ENCODE measurements around the gene LRP10.
"Not testable (repeated sequence)": the region's sequence is repeated elsewhere in the genome, so short reads cannot be mapped to it uniquely, and the experiment has no call there.

The LRP10 gene

DNA sequence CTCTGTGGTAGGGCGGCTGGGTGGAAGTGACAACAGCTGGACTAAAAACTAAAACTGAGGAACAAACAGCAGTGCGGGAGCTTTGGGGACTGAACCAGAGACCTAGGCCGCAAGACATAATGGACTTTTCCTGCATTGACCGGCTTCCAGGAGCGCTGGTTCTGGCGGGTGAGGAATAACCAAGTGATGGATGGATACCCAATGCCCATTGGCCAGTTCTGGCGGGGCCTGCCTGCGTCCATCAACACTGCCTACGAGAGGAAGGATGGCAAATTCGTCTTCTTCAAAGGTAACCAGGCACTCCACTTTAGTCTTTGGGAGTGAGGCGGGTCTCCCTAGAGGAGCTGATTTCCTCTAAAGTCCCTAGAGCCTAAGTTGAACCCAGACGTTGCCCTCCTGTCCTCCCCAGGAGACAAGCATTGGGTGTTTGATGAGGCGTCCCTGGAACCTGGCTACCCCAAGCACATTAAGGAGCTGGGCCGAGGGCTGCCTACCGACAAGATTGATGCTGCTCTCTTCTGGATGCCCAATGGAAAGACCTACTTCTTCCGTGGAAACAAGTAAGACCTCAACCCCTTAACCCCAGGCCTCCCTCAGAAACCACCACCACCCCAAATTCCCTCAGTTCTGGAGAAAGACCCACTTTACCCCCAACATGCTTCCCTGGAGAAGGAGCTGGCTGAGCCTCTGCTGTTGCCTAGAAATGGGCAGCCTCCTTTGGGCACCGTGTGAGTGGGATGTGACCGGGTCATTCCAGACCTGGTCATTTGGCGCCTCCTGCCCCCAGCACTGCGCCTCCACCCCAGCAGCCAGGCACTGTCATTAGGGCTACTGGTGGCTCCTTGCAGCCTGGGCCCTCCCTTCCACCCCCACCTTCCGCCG is 27.1 kb upstream of the LRP10 start:
- no peak for DNase-seq

- DNase-seq, result no peak
Measured at GRCh38 chr14:22845103-22845394, 26.5 kb upstream of the LRP10 start.

DNA sequence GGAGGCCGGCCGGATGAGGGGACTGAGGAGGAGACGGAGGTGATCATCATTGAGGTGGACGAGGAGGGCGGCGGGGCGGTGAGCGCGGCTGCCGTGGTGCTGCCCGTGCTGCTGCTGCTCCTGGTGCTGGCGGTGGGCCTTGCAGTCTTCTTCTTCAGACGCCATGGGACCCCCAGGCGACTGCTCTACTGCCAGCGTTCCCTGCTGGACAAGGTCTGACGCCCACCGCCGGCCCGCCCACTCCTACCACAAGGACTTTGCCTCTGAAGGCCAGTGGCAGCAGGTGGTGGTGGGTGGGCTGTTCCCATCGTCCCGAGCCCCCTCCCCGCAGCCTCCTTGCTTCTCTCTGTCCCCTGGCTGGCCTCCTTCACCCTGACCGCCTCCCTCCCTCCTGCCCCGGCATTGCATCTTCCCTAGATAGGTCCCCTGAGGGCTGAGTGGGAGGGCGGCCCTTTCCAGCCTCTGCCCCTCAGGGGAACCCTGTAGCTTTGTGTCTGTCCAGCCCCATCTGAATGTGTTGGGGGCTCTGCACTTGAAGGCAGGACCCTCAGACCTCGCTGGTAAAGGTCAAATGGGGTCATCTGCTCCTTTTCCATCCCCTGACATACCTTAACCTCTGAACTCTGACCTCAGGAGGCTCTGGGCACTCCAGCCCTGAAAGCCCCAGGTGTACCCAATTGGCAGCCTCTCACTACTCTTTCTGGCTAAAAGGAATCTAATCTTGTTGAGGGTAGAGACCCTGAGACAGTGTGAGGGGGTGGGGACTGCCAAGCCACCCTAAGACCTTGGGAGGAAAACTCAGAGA is 25.5 kb upstream of the LRP10 start:
- no peak for DNase-seq

GRCh38 chr14:22846811-22847307 is 24.7 kb upstream of the LRP10 start:
- no peak for DNase-seq

DNA sequence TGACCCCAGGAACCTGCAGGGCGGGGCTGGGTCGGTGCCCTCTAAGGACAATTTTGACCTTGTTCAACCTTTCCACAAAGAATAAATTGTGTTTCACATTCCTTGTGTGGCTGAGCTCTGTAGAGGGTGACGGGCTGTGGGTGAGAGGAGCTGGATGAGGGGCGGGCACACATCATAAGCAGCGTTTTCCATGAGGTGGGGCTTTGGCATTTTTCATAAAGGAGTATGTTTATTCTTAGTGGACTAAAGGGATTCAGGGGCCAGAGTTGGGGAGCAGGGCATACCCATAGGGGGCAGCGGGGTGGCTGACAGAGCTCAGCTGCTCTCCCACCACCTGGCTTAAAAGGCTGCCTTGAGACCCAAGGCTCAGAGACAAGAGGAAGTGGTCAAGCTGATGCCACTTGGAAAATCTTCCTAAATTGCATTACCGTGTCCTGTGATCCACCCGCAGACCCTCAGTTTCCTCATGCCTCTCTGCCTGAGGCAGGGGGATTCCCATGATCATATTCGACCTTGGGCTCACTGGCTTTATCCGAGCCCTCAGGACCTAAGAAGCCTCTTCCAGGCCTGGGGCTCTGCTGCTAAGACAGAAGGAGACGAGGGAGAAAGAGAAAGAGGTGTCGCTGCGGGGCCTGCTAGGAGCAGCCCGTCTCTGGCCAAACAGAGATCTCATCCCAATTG is 23.7 kb upstream of the LRP10 start:
- no peak for DNase-seq

DNA sequence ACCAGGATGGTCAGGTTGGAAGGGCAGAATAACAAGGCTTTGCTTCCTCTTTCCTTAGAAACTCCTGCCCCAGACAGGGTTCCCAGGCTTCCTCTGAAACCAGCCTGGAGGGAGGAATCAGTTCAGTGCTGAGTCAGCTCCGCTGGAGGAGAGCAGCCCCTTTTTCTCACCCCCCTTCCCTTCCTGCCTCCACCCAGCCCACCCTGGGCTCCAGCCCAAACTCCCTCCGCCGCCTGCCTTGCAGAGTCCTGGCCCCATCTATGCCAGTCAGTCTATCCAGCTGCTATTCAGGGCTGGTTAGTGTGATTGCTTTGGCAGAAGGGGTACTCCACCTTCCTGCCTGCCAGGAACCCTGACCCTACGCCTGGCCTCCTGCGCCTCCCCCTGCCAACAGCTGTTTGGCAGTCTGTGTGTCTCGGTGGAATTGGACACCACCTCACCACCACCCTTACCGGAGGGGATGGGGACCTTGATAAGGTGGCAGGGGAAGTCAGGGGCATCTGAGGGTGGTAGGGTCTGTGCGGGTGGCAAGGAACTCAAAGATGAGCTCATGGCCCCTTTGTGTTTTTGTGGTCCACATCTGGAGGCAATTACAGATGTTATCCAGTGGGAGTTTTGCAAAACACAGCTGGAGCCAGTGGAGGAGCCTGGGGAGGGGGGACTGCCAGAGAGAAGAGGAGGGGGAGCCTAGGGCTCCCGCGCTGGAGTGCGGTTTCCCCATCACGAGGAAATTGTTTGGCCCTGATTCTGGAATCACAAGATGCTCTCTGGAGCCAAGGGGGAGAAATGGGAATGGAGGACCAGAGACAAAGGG is 23.0 kb upstream of the LRP10 start:
- peak; percentile 46 for DNase-seq

GRCh38 chr14:22849212-22849819 is 22.2 kb upstream of the LRP10 start:
- DNase-seq, result no peak

- no peak for DNase-seq
Measured at GRCh38 chr14:22850944-22851764, 20.4 kb upstream of the LRP10 start.

DNA sequence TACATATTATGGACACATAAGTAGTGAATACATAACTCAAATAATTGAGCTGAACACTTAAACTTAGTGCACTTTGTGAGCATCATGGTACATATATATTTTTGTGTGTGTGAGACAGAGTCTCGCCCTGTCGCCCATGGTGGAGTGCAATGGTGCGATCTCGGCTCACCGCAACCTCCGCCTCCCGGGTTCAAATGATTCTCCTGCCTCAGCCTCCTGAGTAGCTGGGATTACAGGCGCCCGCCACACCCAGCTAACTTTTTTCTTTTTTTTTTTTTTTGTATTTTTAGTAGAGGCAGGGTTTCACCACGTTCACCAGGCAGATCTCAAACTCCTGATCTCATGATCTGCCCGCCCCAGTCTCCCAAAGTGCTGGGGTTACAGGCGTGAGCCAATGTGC is 19.4 kb upstream of the LRP10 start:
- DNase-seq, result not testable (repeated sequence)

GRCh38 chr14:22852599-22852939 is 19.0 kb upstream of the LRP10 start:
- DNase-seq, result no peak

GRCh38 chr14:22852940-22853767 is 18.4 kb upstream of the LRP10 start:
- DNase-seq, result peak; percentile 72

- DNase-seq, result not testable (repeated sequence)
Measured at GRCh38 chr14:22854296-22854695, 17.2 kb upstream of the LRP10 start.

GRCh38 chr14:22854963-22855724 is 16.4 kb upstream of the LRP10 start:
- no peak for DNase-seq

DNA sequence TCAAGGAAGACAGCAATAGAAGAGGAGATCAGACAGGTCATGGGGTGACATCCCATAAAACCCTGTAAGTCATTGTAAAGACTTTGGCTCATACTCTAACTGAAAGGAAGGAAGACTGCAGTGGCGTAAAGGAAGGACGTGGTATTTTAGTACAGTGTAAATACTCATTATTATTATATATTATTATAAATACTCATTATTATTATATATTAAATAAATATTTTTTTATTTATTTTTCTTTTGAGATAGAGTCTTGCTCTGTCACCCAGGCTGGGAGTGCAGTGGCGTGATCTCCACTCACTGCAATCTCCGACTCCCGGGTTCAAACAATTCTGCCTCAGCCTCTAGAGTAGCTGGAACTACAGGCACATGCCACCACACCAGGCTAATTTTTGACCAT is 15.1 kb upstream of the LRP10 start:
- DNase-seq, result no peak

GRCh38 chr14:22860377-22860776 is 11.2 kb upstream of the LRP10 start:
- not testable (repeated sequence) for DNase-seq

- DNase-seq, result no peak
Measured at GRCh38 chr14:22861651-22862050, 9.9 kb upstream of the LRP10 start.

GRCh38 chr14:22864979-22865378 is 6.6 kb upstream of the LRP10 start:
- no peak for DNase-seq

- no peak for DNase-seq
Measured at GRCh38 chr14:22865424-22866405, 5.8 kb upstream of the LRP10 start.

Data from NCI-H1092 (cell line).